Common myeloid progenitor, CD34-positive (primary cell): Measurements from ENCODE around the gene TEX19.
"Not testable (repeated sequence)": the region's sequence is repeated elsewhere in the genome, so short reads cannot be mapped to it uniquely, and the experiment has no call there.

Source experiments
- CTCF ChIA-PET: fragments of 350-600 bp; sonication (Branson Sonifier 250); formaldehyde crosslinking; loops from one replicate; lab custom pipeline; 2021; ENCODE audit warnings: antibody characterized with exemption; lab: Charles Lee
- POLR2A ChIA-PET: fragments of 350-600 bp; sonication (Branson Sonifier 250); formaldehyde crosslinking; loops from one replicate; lab custom pipeline; 2021; ENCODE audit warnings: antibody characterized with exemption; lab: Charles Lee
- DNase-seq, 3 donors: peaks; one replicate each; pipeline versions ENCODE4 v3.0.0 to v3.0.0-alpha.2; 2013
- H3K27ac ChIP-seq, 2 experiments: 1 replicate in 1 of 2; 2 replicates in 1 of 2; pipeline ENCODE4 v1.7.0; 2013; ENCODE audit warnings: inconsistent platforms in 2 of 2, low read length in 2 of 2, mild to moderate bottlenecking in 2 of 2, low read depth in 1 of 2, moderate library complexity in 1 of 2; ENCODE audit not compliant: severe bottlenecking in 2 of 2, insufficient read depth in 1 of 2, poor library complexity in 1 of 2
- H3K27me3 ChIP-seq, 5 experiments: replicated peaks in 2 of 5; 1 replicate in 3 of 5; 2 replicates in 2 of 5; pipeline versions ENCODE4 v1.6.1 to v1.7.0; 2013; ENCODE audit warnings: low read length in 4 of 5, mild to moderate bottlenecking in 2 of 5, moderate library complexity in 2 of 5, inconsistent platforms in 1 of 5; ENCODE audit not compliant: insufficient read depth in 5 of 5, control insufficient read depth in 4 of 5
- H3K36me3 ChIP-seq, 4 experiments: 1 replicate in 2 of 4; 2 replicates in 2 of 4; pipeline versions ENCODE4 v1.6.1 to v1.7.0; 2013; ENCODE audit warnings: low read length in 3 of 4, control low read depth in 1 of 4, mild to moderate bottlenecking in 1 of 4; ENCODE audit not compliant: control insufficient read depth in 4 of 4, insufficient read depth in 4 of 4
- H3K4me1 ChIP-seq, 4 experiments: 1 replicate in 3 of 4; 2 replicates in 1 of 4; pipeline versions ENCODE4 v1.6.1 to v1.7.1; 2013; ENCODE audit warnings: low read length in 3 of 4, mild to moderate bottlenecking in 3 of 4, control low read depth in 1 of 4, inconsistent platforms in 1 of 4, moderate library complexity in 1 of 4; ENCODE audit not compliant: control insufficient read depth in 4 of 4, insufficient read depth in 4 of 4; ENCODE audit errors: control extremely low read depth in 1 of 4
- H3K4me3 ChIP-seq, 7 experiments: 1 replicate in 4 of 7; 2 replicates in 3 of 7; pipeline versions ENCODE4 v1.5.1 to v1.7.0; 2013; ENCODE audit warnings: mild to moderate bottlenecking in 7 of 7, low read length in 6 of 7, moderate library complexity in 6 of 7, inconsistent platforms in 2 of 7, low read depth in 2 of 7, control low read depth in 1 of 7; ENCODE audit not compliant: insufficient read depth in 4 of 7, control insufficient read depth in 1 of 7; ENCODE audit errors: extremely low read depth in 1 of 7
- H3K9me3 ChIP-seq, 5 experiments: 1 replicate in 4 of 5; 2 replicates in 1 of 5; pipeline versions ENCODE4 v1.6.1 to v1.7.1; 2013; ENCODE audit warnings: low read length in 4 of 5, mild to moderate bottlenecking in 2 of 5, inconsistent platforms in 1 of 5, low read depth in 1 of 5, moderate library complexity in 1 of 5; ENCODE audit not compliant: control insufficient read depth in 4 of 5, insufficient read depth in 2 of 5; ENCODE audit errors: control extremely low read depth in 1 of 5
- WGBS: methylation state at CpG from one replicate; pipeline ENCODE4 v1.1.5; 2013; ENCODE audit not compliant: insufficient coverage; 5-methylcytosine and 5-hydroxymethylcytosine counted together

The TEX19 gene

DNA sequence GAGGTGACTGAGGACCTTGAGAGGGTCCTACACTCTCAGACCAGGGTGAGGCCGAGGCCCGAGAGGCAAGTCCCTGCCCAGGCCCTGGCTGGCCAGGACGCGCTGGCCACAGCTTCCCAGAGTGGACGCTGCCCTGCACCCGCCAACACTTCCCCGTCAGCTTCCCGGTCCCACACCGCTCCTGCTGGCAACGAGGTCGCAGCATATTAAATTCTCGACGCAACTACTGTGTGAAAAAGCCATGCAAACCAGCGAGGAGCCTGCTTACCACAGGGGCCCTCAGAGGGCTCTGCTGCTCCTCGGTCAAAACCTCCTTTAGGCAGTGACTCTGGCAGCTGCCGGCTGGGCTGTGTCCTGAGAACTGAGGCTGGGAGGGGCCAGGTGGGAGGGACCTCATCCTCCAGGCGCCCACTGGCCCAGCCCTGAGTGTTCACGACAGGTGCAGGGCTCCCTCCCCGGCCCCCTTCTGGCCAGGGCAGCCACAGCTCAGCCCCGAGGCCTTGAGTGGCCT lies 2.1 kb upstream of the TEX19 start:
- peaks cover 0 to 9% (median 2%) of the 10 kb centered on the region in 4 experiments for H3K4me1 ChIP-seq
- peaks cover 0 to 6% (median 0%) of the 10 kb centered on the region in 5 experiments for H3K27me3 ChIP-seq
- CTCF ChIA-PET: interaction anchor here (1.2 to 2.4 kb wide), 5 partner anchors 9 to 198 kb away, joined by 3 to 5 read pairs (median 3); no protein-coding TSS in a partner anchor
- H3K9me3 ChIP-seq: no peaks in the 10 kb centered on the region
- POLR2A ChIA-PET: no interaction called here
- no peak overlapping the region for H3K4me3 ChIP-seq
- no peak for DNase-seq
- no peak overlapping the region for H3K27ac ChIP-seq
- WGBS: 88% methylated on average over 20 of the region's 20 CpGs
- H3K36me3 ChIP-seq: no peaks in the 10 kb centered on the region

DNA sequence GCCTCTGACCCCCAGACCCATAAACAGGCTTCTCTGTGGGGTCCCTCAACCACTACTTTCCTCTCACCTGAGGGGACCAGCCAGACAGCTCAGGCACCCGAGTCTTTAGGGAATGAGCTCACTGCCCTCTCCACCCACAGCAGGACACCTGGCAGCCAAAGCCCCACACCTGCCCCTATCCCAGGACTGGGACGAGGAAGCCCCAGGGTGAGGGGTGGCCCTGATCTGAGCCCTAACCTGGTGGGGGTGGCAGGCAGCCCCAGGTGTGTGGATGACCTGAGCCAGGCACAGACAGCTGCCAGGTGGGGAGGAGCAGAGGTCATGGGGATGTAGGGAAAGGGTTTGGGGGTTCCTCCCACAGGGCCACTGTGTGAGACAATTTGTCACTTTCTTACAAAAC lies 1.7 kb upstream of the TEX19 start:
- ChIA-PET CTCF (interaction anchor here (1.0 to 2.4 kb wide), 5 partner anchors 57 to 197 kb away, joined by 3 to 5 read pairs (median 4); no protein-coding TSS in a partner anchor), POLR2A (no interaction called here)
- Histone ChIP-seq H3K36me3 (no peaks in the 10 kb centered on the region), H3K27ac (no peak overlapping the region), H3K27me3 (peaks cover 0 to 7% (median 0%) of the 10 kb centered on the region in 5 experiments), H3K9me3 (no peaks in the 10 kb centered on the region), H3K4me1 (peaks cover 0 to 7% (median 1%) of the 10 kb centered on the region in 4 experiments), H3K4me3 (no peak overlapping the region)
- DNase-seq: no peak
- WGBS: 80% methylated on average over 1 of the region's 2 CpGs

DNA sequence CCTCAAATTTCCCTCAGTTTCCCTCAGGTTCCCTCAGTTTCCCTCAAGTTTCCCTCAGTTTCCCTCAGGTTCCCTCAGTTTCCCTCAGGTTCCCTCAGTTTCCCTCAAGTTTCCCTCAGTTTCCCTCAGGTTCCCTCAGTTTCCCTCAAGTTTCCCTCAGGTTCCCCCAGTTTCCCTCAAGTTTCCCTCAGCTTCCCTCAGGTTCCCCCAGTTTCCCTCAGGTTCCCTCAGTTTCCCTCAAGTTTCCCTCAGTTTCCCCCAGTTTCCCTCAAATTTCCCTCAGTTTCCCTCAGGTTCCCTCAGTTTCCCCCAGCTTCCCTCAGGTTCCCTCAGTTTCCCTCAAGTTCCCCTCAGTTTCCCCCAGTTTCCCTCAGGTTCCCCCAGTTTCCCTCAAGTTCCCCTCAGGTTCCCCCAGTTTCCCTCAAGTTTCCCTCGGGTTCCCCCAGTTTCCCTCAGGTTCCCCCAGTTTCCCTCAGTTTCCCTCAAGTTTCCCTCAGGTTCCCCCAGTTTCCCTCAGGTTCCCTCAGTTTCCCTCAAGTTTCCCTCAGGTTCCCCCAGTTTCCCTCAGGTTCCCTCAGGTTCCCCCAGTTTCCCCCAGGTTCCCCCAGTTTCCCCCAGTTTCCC lies 516 bp downstream of the TEX19 start:
- H3K27ac ChIP-seq, DNase-seq, H3K4me1 ChIP-seq, POLR2A ChIA-PET, CTCF ChIA-PET, H3K9me3 ChIP-seq, H3K27me3 ChIP-seq, H3K36me3 ChIP-seq, H3K4me3 ChIP-seq: not testable (repeated sequence)
- WGBS: no CpG with 5 or more reads among the region's 1 CpG

DNA sequence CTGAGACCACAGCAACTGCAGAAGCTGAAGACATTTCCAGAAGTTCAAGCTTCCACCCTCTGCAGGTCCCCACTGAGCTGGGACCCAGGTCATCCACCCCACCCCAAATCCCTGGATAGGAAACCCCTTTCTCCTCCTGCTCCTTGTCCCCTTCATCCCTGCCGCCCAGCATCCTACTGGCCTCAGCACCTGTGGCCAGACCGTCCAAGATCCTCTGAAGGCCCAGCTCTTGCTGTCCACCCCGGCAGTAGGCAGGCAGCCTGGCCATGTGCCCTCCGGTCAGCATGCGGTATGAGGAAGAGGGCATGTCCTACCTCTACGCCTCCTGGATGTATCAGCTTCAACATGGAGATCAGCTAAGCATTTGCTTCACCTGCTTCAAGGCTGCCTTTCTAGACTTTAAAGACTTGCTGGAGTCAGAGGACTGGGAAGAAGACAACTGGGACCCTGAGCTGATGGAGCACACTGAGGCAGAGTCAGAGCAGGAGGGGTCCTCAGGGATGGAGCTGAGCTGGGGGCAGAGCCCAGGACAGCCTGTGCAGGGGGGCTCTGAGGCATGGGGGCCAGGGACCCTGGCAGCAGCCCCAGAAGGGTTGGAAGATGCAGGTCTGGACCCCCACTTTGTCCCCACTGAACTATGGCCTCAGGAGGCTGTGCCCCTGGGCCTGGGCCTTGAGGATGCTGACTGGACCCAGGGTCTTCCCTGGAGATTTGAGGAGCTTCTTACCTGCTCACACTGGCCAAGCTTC lies 3.0 kb downstream of the TEX19 start:
- WGBS: 100% methylated on average over 6 of the region's 6 CpGs
- Histone ChIP-seq H3K27ac (no peak overlapping the region), H3K27me3 (peaks cover 0 to 4% (median 2%) of the 10 kb centered on the region in 5 experiments), H3K9me3 (no peaks in the 10 kb centered on the region), H3K4me3 (no peak overlapping the region), H3K4me1 (peaks cover 0 to 7% (median 1%) of the 10 kb centered on the region in 4 experiments), H3K36me3 (no peaks in the 10 kb centered on the region)
- ChIA-PET CTCF (no interaction called here), POLR2A (interaction anchor here (1.2 kb wide), 1 partner anchor 9 kb away, joined by 4 read pairs; no protein-coding TSS in a partner anchor)
- no peak for DNase-seq

DNA sequence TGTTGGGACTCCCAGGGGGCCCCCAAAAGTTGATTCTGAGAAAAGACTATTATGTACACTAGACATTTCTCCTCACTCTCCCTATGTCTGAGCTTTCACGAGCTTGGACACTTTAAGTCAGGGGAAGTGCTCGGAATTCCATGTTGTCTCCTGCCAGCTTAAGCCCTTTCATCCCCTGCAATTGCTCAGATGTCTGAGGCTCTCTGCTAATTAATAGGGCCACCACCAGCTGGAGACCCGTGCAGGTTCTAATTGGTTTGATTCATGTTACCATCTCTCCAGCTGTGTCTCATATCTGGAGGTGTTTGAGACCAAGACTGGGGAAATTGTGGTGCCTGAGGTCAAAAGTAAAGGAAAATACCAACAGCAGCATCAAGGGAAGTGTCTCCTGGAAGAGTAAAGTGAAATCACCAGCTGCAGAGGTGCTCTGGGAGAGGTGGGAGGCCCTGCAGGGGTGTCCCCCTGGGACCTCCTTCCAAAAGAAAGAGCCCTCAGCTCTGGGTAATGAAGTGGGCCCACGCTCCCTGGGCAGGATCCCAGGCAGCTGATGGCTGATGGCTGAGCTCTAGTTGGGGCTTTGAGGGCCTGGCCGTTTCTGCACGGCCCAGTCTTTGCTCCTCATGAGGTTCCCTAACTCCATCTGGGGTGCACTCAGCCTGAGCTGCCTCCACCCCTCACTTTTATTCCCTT lies 6.7 kb downstream of the TEX19 start:
- Histone ChIP-seq H3K4me1 (peaks cover 0 to 5% (median 4%) of the 10 kb centered on the region in 4 experiments), H3K27ac (no peak overlapping the region), H3K4me3 (no peak overlapping the region), H3K36me3 (no peaks in the 10 kb centered on the region), H3K9me3 (no peaks in the 10 kb centered on the region), H3K27me3 (peaks cover 4 to 31% (median 12%) of the 10 kb centered on the region in 5 experiments)
- no peak for DNase-seq
- POLR2A ChIA-PET: no interaction called here
- CTCF ChIA-PET: interaction anchor here (1.2 to 2.0 kb wide), 4 partner anchors 10 to 15 kb away, joined by 3 to 6 read pairs (median 4); no protein-coding TSS in a partner anchor
- 84% methylated on average over 4 of the region's 6 CpGs for WGBS

DNA sequence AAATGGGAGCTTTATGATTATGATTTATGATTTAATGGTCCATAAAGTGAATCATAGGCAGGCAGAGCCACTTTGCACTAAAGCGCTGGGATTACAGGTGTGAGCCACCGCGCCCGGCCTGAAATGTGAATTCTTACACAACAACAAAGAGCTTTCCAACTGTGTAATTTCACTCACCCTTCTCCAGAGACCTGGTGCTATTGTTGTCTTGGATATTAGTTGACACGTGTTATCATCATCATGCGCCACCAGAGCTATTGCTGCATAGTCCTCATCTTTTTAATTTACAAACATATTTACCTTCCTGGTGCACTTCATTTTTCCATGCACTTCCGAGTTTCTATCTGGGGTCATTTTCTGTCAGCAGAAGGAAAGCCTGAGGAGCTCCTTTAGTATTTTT lies 7.7 kb downstream of the TEX19 start:
- H3K4me1 ChIP-seq: peaks cover 0 to 15% (median 12%) of the 10 kb centered on the region in 4 experiments
- 100% methylated on average over 5 of the region's 7 CpGs for WGBS
- no peaks in the 10 kb centered on the region for H3K9me3 ChIP-seq
- H3K36me3 ChIP-seq: no peaks in the 10 kb centered on the region
- no peak for DNase-seq
- no peak overlapping the region for H3K4me3 ChIP-seq
- H3K27ac ChIP-seq: no peak overlapping the region
- POLR2A ChIA-PET: no interaction called here
- CTCF ChIA-PET: interaction anchor here (0.9 to 2.0 kb wide), 3 partner anchors 14 to 163 kb away, joined by 3 to 6 read pairs (median 4); no protein-coding TSS in a partner anchor
- H3K27me3 ChIP-seq: peaks cover 4 to 41% (median 19%) of the 10 kb centered on the region in 5 experiments
